Choroid plexus epithelial cell (primary cell): ENCODE measurements around the gene CHERP.

Experiments used
- DNase-seq: peaks from one replicate; pipeline ENCODE4 v3.0.0-alpha.2; 2010; ENCODE audit warnings: low read depth
- H3K4me3 ChIP-seq: 2 replicates; pipeline ENCODE4 v1.5.1; 2011; ENCODE audit warnings: low read depth, mild to moderate bottlenecking, control low read depth, low read length, moderate library complexity
- TF ChIP-seq, protein P1 (sequence below): conservative IDR thresholded peaks from 2 replicates; pipeline ENCODE4 v1.5.1; 2011; ENCODE audit warnings: low read depth, mild to moderate bottlenecking, control low read depth, inconsistent platforms, low read length, moderate library complexity

The CHERP gene

DNA sequence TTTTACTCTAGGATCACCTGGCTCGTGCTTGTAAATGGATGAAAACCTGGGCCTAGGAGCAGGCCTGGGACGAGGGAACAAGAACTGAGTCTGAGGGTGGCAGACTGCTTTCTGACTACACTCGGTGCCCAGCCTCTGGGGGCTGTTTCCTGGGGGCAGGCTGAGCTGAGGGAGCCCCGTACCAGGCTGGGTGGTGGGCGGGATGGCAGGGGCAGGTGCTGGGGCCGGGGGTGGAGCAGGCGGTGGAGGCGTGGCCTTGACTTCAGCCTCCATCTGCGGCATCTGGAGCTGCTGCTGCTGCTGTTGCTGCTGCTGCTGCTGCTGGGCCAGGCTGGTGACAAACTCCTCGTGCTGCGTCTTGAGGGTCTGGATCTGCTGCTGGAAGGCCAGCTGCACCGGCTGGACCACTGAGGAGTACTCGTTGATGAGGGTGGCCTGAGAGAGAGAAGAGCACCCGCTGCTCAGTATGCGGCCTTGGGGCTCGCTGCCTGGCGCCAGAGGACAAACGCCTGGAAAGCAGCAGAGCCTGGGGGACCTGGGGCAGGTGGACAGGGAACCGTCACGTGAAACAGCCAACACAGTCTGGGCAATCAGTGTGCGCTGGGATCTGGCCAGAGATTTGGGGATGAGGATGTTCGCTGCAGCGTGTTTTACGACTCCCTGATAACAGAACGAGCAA, 12.6 kb downstream of the CHERP start:
- DNase-seq, result no peak

DNA sequence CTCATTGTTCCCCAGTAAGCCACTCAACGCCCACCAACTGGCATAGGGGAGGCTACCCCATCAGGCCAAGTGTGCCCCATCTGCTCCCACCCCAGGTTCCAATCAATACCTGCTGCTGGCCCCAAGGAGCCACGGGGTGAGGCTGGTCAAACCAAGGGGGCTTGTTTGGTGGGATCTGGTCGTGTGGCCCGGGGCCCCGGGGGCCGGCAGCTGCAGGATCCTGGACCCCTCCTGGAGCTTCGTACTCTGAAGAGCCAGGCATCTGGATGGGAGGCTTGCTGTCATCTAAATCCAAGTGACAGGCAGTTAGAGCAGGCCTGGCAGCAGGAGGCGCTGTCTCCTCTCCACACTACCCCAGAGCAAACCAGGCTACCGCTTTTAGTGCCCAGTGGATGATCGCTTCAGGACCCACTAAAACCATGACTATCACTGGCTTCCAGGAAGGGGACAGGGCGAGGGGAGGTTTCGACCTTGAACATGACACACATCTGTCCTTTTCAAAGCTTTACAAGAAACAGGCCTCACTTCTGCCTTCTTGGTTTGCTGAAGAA, 14.2 kb downstream of the CHERP start:
- no peak overlapping the region for H3K4me3 ChIP-seq
- TF ChIP-seq, protein P1, sequence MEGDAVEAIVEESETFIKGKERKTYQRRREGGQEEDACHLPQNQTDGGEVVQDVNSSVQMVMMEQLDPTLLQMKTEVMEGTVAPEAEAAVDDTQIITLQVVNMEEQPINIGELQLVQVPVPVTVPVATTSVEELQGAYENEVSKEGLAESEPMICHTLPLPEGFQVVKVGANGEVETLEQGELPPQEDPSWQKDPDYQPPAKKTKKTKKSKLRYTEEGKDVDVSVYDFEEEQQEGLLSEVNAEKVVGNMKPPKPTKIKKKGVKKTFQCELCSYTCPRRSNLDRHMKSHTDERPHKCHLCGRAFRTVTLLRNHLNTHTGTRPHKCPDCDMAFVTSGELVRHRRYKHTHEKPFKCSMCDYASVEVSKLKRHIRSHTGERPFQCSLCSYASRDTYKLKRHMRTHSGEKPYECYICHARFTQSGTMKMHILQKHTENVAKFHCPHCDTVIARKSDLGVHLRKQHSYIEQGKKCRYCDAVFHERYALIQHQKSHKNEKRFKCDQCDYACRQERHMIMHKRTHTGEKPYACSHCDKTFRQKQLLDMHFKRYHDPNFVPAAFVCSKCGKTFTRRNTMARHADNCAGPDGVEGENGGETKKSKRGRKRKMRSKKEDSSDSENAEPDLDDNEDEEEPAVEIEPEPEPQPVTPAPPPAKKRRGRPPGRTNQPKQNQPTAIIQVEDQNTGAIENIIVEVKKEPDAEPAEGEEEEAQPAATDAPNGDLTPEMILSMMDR, result peak; percentile 62
- DNase-seq, result peak; percentile 40

More for the DNA sequence above, 12.6 kb downstream of the CHERP start:
- TF ChIP-seq, protein P1, result no peak
- H3K4me3 ChIP-seq, result no peak overlapping the region

DNA sequence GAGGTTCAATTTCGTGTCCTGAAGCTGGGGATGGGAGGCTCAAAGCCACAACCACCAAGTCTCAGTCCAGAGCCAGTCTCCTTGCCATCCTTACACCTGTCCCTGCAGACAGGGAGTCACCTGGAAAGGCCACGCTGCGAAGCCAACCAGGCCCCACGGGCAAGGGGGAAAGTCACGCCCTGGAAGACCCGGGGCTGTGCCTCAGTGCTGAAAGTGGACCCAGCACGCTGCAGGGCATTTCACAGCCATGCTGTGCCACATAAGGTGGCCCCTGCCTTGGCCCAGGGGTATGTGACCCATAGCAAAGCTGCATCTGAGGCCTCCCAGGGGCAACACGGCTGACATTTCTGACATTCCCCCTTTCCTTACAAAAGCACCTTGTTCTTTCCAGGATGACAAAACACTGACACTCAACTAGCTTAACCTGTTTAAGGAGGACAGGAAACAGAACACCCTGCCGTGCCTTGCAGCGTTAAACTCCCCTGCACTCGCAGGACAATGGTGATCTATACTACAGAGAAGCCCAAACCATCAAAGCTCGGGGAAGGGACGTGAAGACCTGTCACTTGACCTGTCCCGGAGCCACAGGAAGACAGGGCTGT, 14.8 kb downstream of the CHERP start:
- H3K4me3 ChIP-seq, result no peak overlapping the region
- no peak for DNase-seq
- TF ChIP-seq, protein P1, result no peak

DNA sequence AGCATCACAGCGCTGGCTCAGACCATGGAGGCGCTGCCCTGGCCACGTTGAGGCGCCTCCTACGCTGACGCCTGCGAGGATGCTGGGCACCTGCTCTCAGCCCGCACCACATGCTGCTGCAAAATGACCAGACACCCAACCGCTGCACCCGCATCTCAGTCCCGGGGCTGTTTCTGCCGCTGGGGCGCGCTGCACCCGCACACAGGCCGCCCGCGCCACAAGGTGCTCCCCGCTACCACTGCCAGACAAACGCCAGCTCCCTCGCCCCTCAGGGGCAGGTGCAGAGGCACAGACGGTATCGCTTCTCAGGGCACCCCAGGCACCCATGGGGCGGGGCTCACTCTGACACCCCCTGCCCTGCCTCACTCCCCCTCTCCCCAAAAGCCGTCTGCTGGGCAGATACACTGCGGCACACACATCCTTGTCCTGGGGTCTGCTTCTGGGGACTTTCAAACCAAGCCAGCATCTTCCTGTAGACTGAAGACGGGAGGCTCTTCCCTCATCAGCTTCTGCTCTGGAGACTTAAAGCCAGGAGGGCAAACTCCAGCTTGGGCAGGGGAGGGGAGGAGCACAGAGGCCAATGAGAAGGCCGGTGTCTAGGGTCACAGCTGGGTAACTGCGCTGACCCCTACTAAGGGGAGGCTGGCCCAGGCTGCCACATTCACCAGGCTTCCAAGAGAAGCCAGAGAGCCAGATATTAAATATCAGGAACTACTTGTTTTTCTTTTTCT, 16.3 kb downstream of the CHERP start:
- TF ChIP-seq, protein P1, result no peak
- DNase-seq, result no peak
- H3K4me3 ChIP-seq, result no peak overlapping the region

DNA sequence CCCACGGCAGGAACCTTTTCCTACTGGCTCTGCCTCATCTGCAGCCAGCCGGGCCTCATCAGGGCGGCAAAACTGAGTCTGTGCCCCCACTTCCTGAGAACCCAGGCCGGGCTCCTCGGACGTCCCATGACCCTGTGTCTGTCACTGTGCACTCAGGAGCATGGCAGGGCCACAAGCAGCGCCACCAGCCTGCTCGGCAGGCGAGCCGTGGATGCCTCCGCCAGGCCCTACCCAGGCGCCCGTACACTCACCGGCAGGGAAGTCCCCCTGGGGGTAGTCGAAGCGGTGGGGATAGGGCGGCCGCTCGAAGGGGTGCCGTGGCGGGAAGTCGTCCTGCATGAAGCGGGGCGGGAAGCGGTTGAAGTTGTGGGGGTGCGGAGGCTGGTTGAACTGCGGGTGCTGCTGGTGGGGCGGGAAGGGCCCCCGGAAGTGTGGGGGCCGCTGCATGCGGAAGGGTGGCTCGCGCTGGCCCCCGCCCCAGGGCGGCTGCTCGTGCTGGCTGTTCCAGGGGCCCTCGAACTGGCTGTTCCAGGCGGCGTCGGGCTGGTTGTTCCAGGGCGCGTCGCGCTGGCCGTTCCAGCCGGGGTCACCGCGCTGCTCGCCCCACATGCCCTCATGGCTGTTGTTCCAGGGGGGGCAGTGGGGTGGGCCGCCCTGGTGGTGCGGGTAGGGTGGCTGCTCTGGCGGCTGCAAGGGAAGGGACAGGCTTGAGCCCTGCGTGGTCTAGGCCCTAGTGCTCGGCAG, 17.1 kb downstream of the CHERP start:
- no peak for DNase-seq
- no peak overlapping the region for H3K4me3 ChIP-seq
- TF ChIP-seq, protein P1, result no peak

DNA sequence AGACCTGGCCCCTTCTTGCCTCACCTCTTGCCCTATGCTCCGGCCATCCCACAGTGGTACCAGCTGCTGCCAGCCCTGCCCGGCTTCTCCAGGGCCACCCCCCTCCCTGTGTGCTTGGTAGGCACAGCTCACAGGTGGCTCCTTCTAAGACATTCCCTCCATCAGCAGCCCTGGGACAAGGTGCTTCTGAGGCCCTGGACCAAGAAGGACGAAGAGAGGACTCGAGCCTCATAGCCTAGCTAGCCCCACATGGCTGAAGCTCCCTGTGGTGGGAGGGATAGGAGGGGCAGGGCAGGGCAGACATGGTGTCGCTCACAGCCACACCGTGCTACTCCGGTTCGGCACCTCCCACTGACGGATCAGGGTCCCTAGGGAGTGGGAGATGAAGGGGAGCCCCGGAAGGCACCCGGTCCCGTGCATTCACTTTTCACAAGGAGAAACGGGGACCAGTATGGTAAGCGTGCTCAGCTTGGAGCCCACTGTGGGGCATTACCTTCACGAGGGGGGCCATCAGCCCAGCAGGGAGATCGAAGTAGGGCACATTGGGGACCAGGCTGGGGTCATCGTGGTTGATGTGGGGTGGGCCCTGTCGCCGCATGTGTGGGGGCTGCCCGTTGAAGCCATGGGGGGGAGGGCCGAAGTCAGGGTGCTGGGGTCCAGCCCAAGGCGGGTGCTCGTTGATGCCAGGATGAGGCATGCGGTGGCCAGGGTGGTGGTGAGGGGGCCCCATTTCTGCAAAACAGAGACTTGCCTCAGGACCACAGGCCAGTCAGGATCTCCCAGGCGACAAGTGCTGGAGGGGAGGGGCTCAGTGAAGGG, 19.5 kb downstream of the CHERP start:
- H3K4me3 ChIP-seq, result no peak overlapping the region
- no peak for DNase-seq
- TF ChIP-seq, protein P1, result no peak
